HG02981 (cell line): Measurements from ENCODE around the gene MZT2A.
A peak's percentile ranks its signal among the peaks of the same experiment; 100 is the strongest.
"Not testable (repeated sequence)": the region's sequence is repeated elsewhere in the genome, so short reads cannot be mapped to it uniquely, and the experiment has no call there.

ENCODE experiments used
- ATAC-seq: cut with Tn5 transposase; IDR thresholded peaks from one replicate; pipeline ENCODE4 v1.9.1; 2021; ENCODE audit warnings: mild to moderate bottlenecking, moderate library complexity; ENCODE audit not compliant: unreplicated experiment

The MZT2A gene, protein sequence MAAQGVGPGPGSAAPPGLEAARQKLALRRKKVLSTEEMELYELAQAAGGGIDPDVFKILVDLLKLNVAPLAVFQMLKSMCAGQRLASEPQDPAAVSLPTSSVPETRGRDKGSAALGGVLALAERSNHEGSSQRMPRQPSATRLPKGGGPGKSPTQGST

DNA sequence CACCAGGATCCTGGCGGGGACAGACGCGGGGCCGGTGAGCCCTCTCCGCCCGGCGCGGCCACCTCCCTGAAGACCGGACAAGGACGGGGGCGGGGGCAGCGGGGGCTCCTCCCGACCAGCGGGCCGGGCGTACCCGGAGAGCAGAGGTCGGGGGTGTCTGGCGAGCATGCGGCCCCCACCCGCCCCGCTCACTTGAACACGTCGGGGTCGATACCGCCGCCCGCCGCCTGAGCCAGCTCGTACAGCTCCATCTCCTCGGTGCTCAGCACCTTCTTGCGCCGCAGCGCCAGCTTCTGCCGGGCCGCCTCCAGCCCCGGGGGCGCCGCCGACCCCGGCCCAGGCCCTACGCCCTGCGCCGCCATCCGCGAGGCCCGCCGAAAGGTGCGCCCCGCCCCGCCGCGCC lies at the start of gene MZT2A:
Gene MZT2A (minus strand): TSS at position 383 of the 403 bp plus-strand sequence. CDS start 21 bp downstream, at position 362.
- ATAC-seq, result peak; percentile 14

DNA sequence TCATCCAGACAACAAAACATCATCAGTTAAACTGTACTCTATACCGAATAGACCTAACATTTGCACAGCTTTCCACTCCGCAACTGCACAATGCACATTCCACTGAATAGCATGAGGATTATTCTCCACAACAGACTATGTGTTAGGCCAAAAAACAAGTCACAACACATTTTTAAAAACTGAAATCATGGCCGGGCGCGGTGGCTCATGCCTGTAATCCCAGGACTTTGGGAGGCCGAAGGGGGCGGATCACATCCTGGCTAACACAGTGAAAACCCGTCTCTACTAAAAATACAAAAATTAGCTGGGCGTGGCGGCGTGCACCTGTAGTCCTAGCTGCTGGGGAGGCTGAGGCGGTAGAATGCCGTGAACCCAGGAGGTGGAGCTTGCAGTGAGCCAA lies 46.7 kb upstream of the MZT2A start:
- ATAC-seq, result not testable (repeated sequence)

DNA sequence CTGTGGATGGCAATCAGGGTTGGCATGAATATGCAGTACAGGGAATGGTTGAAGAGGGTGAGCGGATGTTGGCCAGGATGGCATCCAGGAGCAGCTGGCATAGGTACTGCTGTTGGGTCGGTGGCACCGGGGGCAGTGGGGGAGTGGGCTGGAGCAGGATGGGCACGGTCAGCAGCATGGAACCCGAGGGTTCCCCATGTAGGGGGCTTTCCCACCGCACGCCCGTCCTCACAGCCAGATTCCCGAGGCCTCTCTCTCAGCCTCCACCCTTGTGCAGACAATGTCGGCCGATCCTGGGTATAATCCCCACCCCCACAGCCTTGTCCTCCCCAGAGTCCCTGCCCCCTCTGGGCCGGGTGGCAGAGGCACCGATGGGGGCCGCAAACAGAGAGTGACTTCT lies 44.6 kb upstream of the MZT2A start:
- ATAC-seq, result not testable (repeated sequence)

DNA sequence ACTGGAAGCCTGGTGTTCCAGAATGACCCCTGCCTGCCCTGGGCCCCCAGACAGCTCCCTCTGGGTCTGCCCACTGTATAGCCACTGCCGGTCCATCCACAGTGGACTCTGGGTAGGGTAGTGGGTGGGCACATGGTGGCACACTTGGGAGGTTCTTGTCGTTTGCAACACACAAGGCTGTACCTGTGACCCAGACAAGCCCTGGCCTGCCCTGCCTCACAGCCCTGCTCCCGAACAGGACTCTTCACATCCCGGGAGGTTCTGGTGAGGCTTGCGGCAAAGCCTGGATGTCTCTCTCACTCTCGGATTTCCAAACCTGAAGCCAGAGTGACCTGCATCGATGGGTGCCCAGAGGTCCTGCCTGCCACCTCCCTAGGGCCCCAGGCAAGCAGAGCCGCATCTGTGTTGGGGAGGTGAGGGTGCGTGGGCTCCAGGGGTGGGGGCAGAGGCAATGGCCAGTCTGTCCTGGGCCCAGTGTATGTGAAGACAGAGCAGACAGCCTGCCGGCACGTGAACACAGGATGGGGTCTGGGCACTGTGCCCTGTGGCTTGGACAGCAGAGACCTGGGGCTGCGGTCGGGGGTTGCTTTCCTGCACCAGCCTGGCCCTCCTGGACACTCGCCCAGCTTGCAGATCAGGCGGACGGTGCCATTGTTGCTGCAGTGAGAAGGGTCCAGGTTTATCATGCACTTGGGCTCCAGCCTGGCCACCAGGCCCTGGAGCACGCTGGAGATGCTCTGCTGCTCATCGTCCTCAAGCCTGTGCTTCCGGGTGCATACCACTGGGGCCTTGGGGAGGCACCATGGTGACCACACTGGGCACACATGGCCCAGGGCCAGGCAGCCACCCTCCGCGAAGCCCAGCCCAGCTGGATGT lies 44.0 kb upstream of the MZT2A start:
- ATAC-seq, result not testable (repeated sequence)

DNA sequence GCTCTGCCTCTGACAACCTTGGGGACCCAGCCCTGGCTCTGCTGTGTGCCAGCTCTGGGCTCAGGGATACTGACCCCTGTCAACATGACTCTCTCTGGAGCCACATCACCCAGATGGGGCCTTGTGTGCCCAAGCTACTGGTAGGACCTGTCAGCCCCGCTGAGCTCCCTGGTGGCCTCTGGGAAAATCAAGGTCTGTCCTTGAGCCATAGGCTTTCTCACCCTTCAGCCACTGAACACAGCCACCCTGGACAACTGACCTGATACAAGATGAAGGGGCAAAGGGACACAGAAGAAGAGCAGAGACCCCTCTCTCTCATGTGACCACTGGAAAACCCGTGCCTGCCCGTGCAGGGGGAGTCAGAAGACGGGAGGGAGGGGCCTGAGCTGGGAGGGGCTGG lies 43.3 kb upstream of the MZT2A start:
- ATAC-seq, result no peak

DNA sequence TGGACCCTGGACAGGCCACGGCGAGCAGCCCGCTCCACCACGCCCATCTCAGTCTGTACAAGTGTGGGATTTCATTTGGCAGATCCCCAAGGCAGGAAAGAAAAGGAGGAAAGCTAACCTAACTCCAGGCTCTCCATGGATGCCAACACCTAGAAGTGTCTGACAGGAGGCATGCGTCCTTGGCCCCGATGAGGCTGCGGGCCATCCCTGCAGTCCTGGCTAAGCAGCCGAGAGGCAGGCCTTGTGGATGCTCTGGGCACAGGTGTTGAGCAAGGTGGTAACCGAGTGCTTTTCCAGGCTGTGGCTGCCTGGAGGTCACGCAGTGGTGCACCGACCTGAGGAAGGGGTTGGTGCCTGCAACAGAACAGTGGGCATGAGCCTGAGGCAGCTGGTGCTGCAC lies 42.8 kb upstream of the MZT2A start:
- ATAC-seq, result not testable (repeated sequence)

DNA sequence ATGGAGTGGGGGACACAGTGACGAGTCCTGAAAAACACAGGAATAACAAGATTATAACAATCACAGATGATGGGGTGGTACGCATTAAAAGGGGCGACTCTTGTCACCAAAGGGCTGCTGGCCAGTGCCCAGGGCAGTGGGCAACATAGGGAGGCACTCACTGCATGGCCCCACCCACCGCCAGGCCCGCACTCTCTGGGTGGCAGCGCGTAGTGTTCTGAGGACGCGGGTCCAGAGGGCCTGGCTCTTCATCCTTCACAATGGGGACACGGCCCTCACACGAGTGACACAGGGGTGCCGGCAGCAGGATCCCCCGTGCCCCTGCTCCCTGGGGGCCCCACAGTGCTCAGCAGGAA lies 42.1 kb upstream of the MZT2A start:
- ATAC-seq, result not testable (repeated sequence)

DNA sequence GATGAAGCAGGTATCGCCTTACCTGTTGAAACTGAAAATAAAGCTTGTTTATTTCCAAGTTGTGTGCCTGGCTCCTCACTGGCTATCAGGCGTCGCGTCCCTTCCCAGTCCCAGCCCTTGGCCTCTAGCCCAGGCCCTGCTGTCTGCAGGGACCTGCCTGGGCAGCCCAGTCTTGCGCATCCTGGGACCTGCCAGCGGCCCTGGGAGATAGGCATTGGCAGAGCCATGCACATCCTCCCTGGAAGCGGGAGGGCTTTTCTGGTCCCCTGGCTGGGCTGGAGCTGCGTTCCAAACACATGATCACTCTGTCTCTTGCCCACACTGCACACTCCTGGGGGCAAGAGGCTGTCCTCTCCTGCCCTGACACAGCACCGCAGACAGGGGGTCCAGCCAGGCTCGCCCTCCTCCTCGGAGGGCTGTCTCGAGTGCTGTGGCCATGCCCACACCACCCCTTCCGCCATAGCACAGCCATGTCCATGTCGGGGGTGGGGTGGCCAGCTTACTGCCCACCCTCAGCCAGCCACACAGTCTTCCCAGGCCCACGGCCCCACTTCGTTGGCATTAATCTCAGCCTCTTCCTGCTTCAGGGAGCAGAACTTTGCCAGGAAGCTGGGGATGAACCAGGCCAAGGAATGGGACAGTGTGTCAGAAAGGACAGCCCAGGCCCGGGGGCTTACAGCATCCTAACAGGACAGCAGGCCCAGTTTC lies 41.6 kb upstream of the MZT2A start:
- not testable (repeated sequence) for ATAC-seq

DNA sequence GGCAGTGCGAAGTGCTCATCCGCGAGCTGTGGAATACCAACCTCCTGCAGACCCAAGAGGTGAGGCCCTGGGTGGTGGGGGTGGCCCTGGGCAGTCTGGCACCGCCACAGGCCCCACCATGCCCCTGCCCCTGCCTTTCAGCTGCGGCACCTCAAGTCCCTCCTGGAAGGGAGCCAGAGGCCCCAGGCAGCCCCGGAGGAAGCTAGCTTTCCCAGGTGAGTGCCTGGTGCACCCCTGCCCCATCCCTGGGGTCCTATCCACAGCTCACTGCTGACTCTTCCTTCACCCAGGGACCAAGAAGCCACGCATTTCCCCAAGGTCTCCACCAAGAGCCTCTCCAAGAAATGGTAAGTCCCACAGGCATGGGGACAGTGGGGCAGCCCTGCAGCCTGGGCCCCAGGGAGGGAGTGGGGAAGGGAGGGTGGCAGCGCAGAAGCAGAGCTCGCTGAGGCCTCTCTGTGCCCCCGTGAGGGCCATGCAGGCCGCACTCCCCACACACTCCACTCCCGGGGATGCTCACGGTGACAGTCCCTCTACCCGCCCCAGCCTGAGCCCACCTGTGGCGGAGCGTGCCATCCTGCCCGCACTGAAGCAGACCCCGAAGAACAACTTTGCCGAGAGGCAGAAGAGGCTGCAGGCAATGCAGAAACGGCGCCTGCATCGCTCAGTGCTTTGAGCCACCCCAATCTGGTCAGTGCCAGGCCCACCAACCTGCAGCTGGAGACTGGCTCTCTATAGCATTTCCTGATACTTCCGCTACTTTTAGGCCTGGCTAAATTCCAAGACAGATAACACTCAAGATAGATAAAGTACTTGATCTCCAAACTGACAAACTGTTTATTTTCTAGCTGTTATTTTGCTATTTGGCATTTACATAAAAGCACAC lies 40.8 kb upstream of the MZT2A start:
- ATAC-seq, result not testable (repeated sequence)

DNA sequence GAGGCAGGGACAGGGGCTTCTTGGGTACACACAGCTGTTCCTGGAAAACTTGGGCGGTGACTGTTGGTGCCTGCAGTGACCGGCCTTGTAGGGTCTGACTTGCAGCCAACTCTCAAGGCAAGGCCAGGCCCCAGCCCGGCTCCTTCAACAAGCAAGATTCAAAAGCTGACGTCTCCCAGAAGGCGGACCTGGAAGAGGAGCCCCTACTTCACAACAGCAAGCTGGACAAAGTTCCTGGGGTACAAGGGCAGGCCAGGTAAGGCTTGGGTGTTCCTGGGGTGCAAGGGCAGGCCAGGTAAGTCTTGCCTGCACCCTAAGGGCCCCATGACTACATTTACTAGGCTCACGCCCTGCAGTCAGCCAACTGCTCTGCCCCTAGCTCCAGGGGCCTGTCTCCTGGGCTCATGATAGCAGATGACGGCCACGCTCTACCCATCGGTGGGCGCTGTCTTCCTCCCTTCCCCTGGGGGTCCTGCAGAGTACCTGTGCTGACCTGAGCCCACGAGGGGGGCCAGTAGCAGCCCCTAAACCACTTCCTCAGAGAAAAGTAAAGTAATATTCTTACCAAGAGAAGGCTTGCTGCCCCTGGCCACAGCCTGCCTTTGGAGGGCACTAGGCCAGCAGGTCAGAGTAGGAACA lies 39.5 kb upstream of the MZT2A start:
- ATAC-seq, result not testable (repeated sequence)

DNA sequence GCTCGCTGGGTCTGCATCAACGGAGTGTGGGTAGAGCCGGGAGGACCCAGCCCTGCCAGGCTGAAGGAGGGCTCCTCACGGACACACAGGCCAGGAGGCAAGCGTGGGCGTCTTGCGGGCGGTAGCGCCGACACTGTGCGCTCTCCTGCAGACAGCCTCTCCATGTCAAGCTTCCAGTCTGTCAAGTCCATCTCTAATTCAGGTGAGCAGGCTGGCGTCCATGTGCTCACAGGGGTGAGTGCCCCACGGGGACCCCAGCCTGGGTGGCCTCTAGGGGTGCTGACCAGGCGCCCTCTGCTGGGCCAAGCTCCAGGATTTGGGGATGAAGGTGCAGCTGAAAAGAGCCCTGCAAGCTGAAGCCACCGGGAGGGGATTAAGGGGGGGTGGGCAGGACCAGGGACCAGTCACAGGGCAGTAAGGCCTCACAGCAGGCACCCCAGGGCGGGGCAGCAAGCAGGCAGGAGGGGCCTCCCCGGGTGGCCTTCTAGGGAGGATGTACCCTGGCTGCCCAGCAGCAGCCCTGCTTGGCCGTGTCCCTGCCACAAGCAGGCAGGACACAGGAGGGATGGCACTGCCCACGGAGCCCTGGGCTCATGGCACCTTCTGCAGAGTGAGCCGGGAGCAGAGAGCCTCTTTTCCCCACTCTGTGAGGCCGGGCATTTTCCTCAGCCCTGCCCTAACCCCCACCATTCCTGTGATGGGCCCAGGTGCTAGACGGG lies 38.6 kb upstream of the MZT2A start:
- ATAC-seq, result not testable (repeated sequence)

DNA sequence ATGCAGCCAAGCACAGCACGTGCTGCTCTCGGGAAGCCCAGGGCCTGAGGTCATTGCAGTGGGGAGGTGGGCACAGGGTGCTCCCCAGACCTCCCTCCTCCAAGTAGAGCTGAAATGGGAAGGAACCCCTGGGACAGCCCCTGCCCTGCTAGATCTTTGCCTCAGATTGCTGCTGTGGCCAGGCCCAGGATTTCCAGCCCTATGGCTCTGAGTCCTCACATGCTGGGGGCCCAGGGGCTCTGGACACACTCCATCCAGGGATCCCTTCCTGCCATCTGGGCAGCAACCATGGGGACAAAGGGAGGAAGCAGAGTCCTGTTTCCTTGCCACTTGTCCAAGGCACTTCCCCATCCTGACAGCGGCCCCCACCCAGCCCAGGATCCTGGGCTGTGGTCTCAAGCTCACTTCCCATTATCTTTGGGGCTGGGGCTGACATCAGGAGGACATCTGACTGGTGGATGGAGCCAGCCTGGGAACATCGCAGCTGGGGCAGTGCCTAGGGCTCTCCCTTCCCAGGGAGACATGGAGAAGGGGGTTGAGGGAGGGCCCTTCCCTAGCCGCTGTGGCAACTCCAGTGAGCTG lies 37.8 kb upstream of the MZT2A start:
- not testable (repeated sequence) for ATAC-seq

DNA sequence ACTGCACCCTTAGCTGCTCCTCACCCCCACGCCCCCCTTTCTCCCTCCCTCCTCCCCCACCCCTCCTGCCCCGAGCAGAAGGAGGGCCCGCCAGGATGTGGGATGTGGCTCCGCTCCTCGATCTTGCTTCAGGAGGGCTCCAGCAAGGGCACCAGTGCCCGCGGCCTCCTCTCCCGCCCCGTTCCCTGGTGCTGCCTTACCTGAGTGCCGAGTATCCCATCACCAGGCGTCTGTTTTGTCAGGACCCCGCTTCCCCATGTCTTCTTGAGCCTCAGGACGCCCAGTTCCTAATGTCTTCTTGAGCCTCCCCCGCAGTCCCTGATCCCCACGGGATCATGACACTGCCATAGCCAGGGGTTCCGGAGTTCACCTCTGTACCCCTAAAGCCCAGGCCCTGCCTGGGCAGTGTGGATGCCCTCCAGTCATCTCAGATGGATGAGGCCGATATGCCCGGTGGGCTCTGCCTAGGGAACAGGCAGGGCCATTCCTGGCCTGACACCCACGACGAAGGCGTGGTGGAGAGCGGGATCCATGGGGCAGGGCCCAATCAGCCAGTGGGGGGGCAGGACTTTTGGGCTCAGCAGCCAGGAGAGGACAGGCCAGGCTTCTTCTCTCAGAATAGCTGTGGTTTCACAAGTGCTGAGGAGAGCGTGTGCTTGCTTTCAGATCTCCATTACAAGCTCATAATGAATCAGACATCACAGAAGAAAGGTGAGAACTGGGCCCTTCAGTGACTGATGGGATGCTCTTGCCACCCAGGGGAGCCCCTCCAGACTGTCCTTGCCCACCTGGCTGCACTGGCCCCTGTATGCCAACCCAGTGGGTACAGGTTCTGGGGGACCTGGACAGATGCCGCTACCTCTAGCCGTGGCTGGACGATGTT lies 37.0 kb upstream of the MZT2A start:
- ATAC-seq, result peak; percentile 50

DNA sequence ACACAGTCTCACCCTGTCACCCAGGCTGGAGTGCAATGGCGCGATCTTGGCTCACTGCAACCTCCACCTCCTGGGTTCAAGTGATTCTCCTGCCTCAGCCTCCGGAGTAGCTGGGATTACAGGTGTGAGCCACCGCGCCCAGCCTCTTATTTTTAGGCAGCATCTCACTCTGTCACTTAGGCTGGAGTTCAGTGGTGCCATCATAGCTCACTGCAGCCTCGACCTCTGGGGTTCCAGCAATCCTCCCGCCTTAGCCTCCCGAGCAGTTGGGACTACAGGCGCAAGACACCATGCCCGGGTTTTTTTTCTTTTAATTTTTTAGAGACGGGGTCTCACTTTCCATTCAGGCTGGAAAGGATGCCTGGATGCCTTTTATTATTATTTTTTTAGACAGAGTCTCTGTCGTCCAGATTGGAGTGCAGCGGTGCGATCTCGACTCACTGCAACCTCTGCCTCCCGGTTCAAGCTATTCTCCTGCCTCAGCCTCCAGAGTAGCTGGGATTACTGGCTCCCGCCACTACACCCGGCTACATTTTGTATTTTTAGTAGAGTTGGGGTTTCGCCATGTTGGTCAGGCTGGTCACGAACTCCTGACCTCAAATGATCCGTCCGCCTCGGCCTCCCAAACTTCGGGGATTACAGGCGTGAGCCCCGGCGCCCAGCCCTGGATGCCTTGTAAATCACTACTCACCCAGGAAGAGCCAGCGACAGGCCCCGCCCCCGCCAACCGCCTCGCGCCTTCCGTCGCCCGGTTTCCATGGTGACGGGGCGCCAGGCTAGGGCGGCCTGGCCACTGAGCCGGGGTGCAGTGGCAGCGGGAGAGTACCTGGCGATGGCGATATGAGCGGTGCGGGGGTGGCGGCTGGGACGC lies 35.2 kb upstream of the MZT2A start, which contains the start of gene CCDC74A:
Gene CCDC74A (plus strand): TSS at position 758 of the 871 bp plus-strand sequence. CDS start 83 bp downstream, at position 841.
- peak; percentile 89 for ATAC-seq

DNA sequence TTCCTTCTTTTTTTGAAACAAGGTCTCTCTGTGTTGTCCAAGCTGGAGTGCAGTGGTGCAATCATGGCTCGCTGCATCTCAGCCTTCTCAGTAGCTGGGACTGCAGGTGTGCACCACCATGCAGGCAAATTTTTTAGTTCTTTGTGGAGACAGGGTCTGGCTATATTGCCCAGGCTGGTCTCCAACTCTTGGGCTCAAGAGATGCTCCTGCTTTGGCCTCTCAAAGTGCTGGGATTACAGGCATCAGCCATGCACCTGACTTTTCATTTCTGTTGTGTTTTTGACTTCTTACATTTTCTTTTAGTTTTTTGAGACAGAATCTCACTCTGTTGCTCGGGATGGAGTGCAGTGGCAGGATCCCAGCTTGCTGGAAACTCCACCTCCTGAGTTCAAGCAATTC lies 33.1 kb upstream of the MZT2A start:
- ATAC-seq, result not testable (repeated sequence)

DNA sequence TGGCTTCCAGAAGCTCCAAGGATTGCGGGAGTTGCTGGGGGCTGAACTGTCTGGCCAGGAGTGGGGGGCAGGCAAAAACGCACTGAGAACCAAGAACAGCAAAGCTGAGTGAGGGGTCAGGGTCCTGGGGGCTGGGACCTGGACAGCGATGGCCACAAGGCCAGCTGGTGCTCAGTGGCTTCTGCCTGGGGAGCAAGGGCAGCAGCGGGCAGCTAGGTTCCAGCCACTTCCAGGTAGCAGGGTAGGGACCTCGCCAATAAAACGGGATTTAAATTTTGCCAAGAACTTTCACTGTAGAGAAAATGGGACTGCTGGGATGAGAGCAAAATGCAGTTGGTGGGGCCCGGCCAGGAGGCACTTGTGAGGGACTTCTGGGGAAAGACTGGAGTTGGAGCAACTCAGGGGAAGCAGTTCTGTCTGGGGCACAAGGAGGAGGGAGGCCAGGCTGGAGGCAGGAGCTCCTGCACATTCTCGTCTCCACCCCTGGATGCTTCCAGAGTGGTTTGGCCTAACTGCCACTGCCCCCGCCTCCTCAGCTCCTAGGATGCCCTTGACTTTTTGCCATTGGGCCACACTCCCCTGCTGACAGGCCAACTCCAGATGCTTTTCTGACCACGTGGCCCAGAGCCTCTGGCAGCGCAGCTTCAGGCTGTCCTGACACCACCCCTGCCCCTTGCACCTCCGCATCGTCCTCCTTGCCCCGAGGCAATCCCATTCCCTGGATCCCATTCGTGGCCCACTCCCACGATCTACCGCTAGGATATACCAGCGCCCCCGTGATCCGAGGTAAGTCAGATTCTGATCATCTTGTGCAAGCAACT lies 30.0 kb upstream of the MZT2A start:
- ATAC-seq, result no peak
